ENCODE results near the gene HEPH.
A peak's percentile ranks its signal among the peaks of the same experiment; 100 is the strongest.

HEPH gene

DNA sequence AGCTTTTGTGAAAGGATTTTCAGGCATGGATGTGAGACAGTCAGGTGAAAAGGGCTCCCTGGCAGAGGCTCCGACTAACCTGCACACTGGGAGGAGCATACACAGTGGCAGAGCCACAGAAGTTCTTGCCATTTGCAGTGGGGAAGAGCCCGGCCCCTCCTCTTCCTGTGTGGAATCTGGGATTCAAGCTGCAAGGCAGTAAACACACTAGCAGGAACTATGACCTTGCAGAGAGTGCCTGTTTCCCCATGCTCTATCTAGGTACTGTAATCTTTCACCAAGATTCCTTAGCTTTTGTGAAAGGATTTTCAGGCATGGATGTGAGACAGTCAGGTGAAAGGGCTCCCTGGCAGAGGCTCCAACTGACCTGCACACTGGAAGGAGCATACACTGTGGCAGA, 19.8 kb upstream of the HEPH start:
- H3K4me3 ChIP-seq (ENCODE audit: low read depth, low read length) = no peak overlapping the region
- no peak for DNase-seq (ENCODE audit: low read depth)
- TF ChIP-seq CTCF (IDR thresholded peaks at IDR 0.05; ENCODE audit: low read depth, low read length) (no peak), MYC (IDR thresholded peaks at IDR 0.05; ENCODE audit: low read depth, low read length) (no peak), POLR2A (IDR thresholded peaks at IDR 0.05; ENCODE audit: extremely low read depth, insufficient read length) (no peak)
- TF ChIP-seq, protein P1, sequence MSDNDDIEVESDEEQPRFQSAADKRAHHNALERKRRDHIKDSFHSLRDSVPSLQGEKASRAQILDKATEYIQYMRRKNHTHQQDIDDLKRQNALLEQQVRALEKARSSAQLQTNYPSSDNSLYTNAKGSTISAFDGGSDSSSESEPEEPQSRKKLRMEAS (IDR thresholded peaks at IDR 0.05; ENCODE audit: low read depth, low read length) = no peak

GRCh38 chrX:66149519-66149918, 14.5 kb upstream of the HEPH start:
- no peak overlapping the region for H3K4me3 ChIP-seq (ENCODE audit: low read depth, low read length)
- DNase-seq (ENCODE audit: low read depth) = no peak
- TF ChIP-seq POLR2A (IDR thresholded peaks at IDR 0.05; ENCODE audit: extremely low read depth, insufficient read length) (no peak), MYC (IDR thresholded peaks at IDR 0.05; ENCODE audit: low read depth, low read length) (no peak), CTCF (IDR thresholded peaks at IDR 0.05; ENCODE audit: low read depth, low read length) (no peak)
- TF ChIP-seq, protein P1 (IDR thresholded peaks at IDR 0.05; ENCODE audit: low read depth, low read length) = no peak

DNA sequence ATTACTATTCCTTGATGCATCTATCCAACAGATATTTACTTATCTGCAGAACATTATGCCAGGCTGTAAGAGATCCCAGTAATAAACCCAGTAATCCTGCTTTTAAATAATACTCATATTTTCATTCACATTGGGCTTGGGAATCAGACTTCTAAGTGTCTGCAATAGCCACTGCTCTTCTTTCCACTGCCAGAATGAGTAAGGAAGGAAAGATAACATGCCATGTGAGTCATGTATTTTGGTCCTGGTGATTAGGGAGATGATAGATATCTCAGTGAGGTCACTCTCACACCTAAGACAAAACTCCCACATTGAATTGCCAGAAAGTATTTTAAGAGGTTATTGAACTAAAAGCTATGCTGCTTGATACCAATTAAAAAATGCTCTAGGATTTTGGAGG, 13.9 kb upstream of the HEPH start:
- TF ChIP-seq, protein P1 (IDR thresholded peaks at IDR 0.05; ENCODE audit: low read depth, low read length) = no peak
- TF ChIP-seq CTCF (IDR thresholded peaks at IDR 0.05; ENCODE audit: low read depth, low read length) (no peak), POLR2A (IDR thresholded peaks at IDR 0.05; ENCODE audit: extremely low read depth, insufficient read length) (no peak), MYC (IDR thresholded peaks at IDR 0.05; ENCODE audit: low read depth, low read length) (no peak)
- DNase-seq (ENCODE audit: low read depth) = no peak
- H3K4me3 ChIP-seq (ENCODE audit: low read depth, low read length) = no peak overlapping the region

DNA sequence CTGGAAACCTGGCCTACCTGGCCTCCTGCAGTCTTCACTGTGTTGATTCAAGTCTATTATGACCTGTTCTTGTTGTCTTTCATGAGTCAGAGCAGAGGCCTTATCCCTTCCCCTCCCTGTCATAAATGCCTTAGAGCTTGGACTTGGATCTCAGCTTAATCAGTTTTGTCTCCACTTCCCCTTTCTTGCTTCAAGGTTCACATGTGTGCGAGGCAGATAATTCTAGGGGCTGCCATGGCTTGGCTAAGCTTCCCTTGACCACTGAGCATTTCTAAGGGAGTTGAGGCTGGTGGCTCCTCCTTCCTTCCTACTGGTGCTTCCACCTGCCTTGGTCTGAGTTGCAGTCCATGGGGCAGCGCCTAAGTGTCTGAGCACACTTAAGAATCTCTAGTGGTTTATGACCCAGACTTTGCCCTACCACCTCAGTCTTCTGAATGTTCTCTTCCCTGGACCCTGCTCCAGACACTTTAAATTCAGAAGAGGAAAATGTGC, 1.7 kb upstream of the HEPH start:
- peak; percentile 72 for DNase-seq (ENCODE audit: low read depth)
- TF ChIP-seq, protein P1 (IDR thresholded peaks at IDR 0.05; ENCODE audit: low read depth, low read length) = no peak; the same call in 1 of the 2 replicates
- TF ChIP-seq CTCF (IDR thresholded peaks at IDR 0.05; ENCODE audit: low read depth, low read length) (no peak), POLR2A (IDR thresholded peaks at IDR 0.05; ENCODE audit: extremely low read depth, insufficient read length) (no peak)
- no peak overlapping the region for H3K4me3 ChIP-seq (ENCODE audit: low read depth, low read length)

DNA sequence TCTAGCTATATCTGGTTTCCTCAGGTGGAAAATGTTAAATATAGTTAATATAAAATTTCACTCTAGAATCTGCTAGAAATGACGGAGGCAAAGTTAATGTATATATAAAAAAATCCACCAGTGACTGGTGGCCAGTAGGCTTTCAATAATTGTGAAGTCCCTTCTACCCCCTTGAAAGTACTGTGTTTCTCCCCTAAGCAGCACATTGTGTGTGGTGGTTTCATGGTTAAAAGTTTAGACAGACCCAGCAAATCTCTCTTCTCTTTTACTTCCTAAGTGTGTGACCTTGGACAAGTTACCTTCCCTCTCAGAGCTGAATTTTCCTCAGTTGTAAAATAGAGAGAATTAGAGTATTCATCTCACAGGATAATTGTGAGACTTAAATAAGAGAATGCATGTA, 600 bp upstream of the HEPH start:
- no peak for DNase-seq (ENCODE audit: low read depth)
- H3K4me3 ChIP-seq (ENCODE audit: low read depth, low read length) = no peak overlapping the region
- no peak for TF ChIP-seq POLR2A (IDR thresholded peaks at IDR 0.05; ENCODE audit: extremely low read depth, insufficient read length)
- TF ChIP-seq MYC (IDR thresholded peaks at IDR 0.05; ENCODE audit: low read depth, low read length) = no peak
- no peak for TF ChIP-seq CTCF (IDR thresholded peaks at IDR 0.05; ENCODE audit: low read depth, low read length)
- TF ChIP-seq, protein P1 (IDR thresholded peaks at IDR 0.05; ENCODE audit: low read depth, low read length) = no peak

DNA sequence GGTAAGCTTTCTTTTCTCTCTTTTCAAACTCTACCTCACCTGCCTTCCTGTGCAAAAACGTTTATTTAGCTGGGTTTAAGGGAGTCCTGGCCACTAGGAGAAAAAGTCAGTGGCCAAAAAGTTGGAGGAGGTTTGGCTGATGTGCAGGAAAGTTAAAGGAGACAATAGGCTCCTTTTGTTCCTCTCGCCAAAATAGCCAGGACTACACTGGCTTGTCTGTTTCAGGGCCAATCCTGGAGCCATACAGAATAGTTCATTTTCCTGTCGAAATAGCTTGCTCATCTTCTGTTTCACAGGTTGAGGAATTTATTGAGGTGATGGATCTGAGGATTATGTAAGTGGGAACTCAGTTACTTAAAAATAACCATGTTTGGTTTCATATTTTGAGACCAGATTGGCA, 423 bp downstream of the HEPH start:
- no peak overlapping the region for H3K4me3 ChIP-seq (ENCODE audit: low read depth, low read length)
- DNase-seq (ENCODE audit: low read depth) = no peak
- no peak for TF ChIP-seq POLR2A (IDR thresholded peaks at IDR 0.05; ENCODE audit: extremely low read depth, insufficient read length)
- TF ChIP-seq CTCF (IDR thresholded peaks at IDR 0.05; ENCODE audit: low read depth, low read length) = no peak
- TF ChIP-seq MYC (IDR thresholded peaks at IDR 0.05; ENCODE audit: low read depth, low read length) = no peak
- TF ChIP-seq, protein P1 (IDR thresholded peaks at IDR 0.05; ENCODE audit: low read depth, low read length) = no peak

Measured in NB4 (cell line).